ENCODE results near the gene ALPL. TPM values are rescaled to one million over a fixed set of nuclear protein-coding genes. Genes with fewer than 3 reads are reported as not detected.
A peak's percentile ranks its signal among the peaks of the same experiment; 100 is the strongest.
"Not testable (repeated sequence)": the region's sequence is repeated elsewhere in the genome, so short reads cannot be mapped to it uniquely, and the experiment has no call there.

Gene ALPL
- total RNA-seq, 2 donors from 2014 or later, result 1.6 to 1.7 TPM

GRCh38 chr1:21478356-21478755 is 30.9 kb upstream of the ALPL start:
- Histone ChIP-seq H3K4me1 (no peaks in the 10 kb centered on the region), H3K4me3 (no peak overlapping the region), H3K27ac (no peak overlapping the region), H3K9ac (ENCODE audit: low read depth in 2 of 2, low read length in 2 of 2) (no peak overlapping the region), H3K9me3 (no peaks in the 10 kb centered on the region), H3K36me3 (no peaks in the 10 kb centered on the region), H3K27me3 (no peaks in the 10 kb centered on the region)
- TF ChIP-seq CTCF (IDR thresholded peaks at IDR 0.05), result no peak
- intact Hi-C loops (cut with DNase I), result loop anchor here (2.0 kb wide), 1 partner anchor 52 kb away; no protein-coding TSS in a partner anchor
- DNase-seq, result no peak

- DNase-seq; H3K9ac ChIP-seq (ENCODE audit: low read depth in 2 of 2, low read length in 2 of 2); H3K27ac ChIP-seq; H3K4me3 ChIP-seq; H3K4me1 ChIP-seq; H3K9me3 ChIP-seq; intact Hi-C loops (cut with DNase I); H3K27me3 ChIP-seq; H3K36me3 ChIP-seq: not testable (repeated sequence)
These were observed 25.3 kb upstream of the ALPL start for GRCh38 chr1:21483881-21484280.

GRCh38 chr1:21489146-21489545 is 20.1 kb upstream of the ALPL start:
- Histone ChIP-seq H3K4me3 (no peak overlapping the region), H3K4me1 (no peaks in the 10 kb centered on the region), H3K36me3 (no peaks in the 10 kb centered on the region), H3K9ac (ENCODE audit: low read depth in 2 of 2, low read length in 2 of 2) (no peak overlapping the region), H3K9me3 (no peaks in the 10 kb centered on the region), H3K27ac (no peak overlapping the region), H3K27me3 (no peaks in the 10 kb centered on the region)
- no peak for TF ChIP-seq CTCF (IDR thresholded peaks at IDR 0.05)
- intact Hi-C loops (cut with DNase I), result no loop called here
- DNase-seq, result no peak

- intact Hi-C loops (cut with DNase I), result loop anchor here (2.0 kb wide), 1 partner anchor 120 kb away; no protein-coding TSS in a partner anchor
- H3K36me3 ChIP-seq, result no peaks in the 10 kb centered on the region
- peak; percentile 35 for DNase-seq
- H3K27ac ChIP-seq, result no peak overlapping the region
- H3K4me1 ChIP-seq, result no peaks in the 10 kb centered on the region
- H3K4me3 ChIP-seq, result no peak overlapping the region
- no peak overlapping the region for H3K9ac ChIP-seq (ENCODE audit: low read depth in 2 of 2, low read length in 2 of 2)
- no peaks in the 10 kb centered on the region for H3K27me3 ChIP-seq
- H3K9me3 ChIP-seq, result no peaks in the 10 kb centered on the region
- TF ChIP-seq CTCF (IDR thresholded peaks at IDR 0.05), result peak; percentile 39
These were observed 18.3 kb upstream of the ALPL start for GRCh38 chr1:21490774-21491487.

- no peak for DNase-seq
- no peak for TF ChIP-seq CTCF (IDR thresholded peaks at IDR 0.05)
- no peaks in the 10 kb centered on the region for H3K4me1 ChIP-seq
- no peaks in the 10 kb centered on the region for H3K9me3 ChIP-seq
- intact Hi-C loops (cut with DNase I), result loop anchor here (2.0 kb wide), 1 partner anchor 121 kb away; no protein-coding TSS in a partner anchor
- no peak overlapping the region for H3K4me3 ChIP-seq
- no peak overlapping the region for H3K9ac ChIP-seq (ENCODE audit: low read depth in 2 of 2, low read length in 2 of 2)
- no peaks in the 10 kb centered on the region for H3K27me3 ChIP-seq
- no peak overlapping the region for H3K27ac ChIP-seq
- H3K36me3 ChIP-seq, result no peaks in the 10 kb centered on the region
These were observed 17.5 kb upstream of the ALPL start for GRCh38 chr1:21491488-21492355.

GRCh38 chr1:21492356-21492625 is 16.9 kb upstream of the ALPL start:
- DNase-seq, result no peak
- Histone ChIP-seq H3K27me3 (no peaks in the 10 kb centered on the region), H3K9me3 (no peaks in the 10 kb centered on the region), H3K4me1 (no peaks in the 10 kb centered on the region), H3K4me3 (no peak overlapping the region), H3K36me3 (no peaks in the 10 kb centered on the region), H3K27ac (no peak overlapping the region), H3K9ac (ENCODE audit: low read depth in 2 of 2, low read length in 2 of 2) (no peak overlapping the region)
- intact Hi-C loops (cut with DNase I), result no loop called here
- TF ChIP-seq CTCF (IDR thresholded peaks at IDR 0.05), result no peak
